Gastrocnemius medialis (tissue), 4 donors: ENCODE measurements around the gene ZKSCAN4.

Experiments used
- POLR2A ChIP-seq, 2 donors: fragments of 450-650 bp; IDR thresholded peaks; one replicate each; pipeline ENCODE4 v1.6.1; 2017; ENCODE audit warnings: antibody characterized with exemption in 2 of 2, mild to moderate bottlenecking in 2 of 2, moderate library complexity in 2 of 2
- TF ChIP-seq, protein P1 (sequence below), 5 experiments: fragments of 450-650 bp in 3 of 5; fragments of 200-600 bp in 2 of 5; sonication (generic) in 2 of 5; IDR thresholded peaks in 4 of 5; conservative IDR thresholded peaks in 1 of 5; 1 replicate in 4 of 5; 2 replicates in 1 of 5; pipeline ENCODE4 v1.5.1; 2016 to 2019; ENCODE audit warnings: antibody characterized with exemption in 5 of 5, mild to moderate bottlenecking in 3 of 5, moderate library complexity in 3 of 5

- TF ChIP-seq, protein P1, sequence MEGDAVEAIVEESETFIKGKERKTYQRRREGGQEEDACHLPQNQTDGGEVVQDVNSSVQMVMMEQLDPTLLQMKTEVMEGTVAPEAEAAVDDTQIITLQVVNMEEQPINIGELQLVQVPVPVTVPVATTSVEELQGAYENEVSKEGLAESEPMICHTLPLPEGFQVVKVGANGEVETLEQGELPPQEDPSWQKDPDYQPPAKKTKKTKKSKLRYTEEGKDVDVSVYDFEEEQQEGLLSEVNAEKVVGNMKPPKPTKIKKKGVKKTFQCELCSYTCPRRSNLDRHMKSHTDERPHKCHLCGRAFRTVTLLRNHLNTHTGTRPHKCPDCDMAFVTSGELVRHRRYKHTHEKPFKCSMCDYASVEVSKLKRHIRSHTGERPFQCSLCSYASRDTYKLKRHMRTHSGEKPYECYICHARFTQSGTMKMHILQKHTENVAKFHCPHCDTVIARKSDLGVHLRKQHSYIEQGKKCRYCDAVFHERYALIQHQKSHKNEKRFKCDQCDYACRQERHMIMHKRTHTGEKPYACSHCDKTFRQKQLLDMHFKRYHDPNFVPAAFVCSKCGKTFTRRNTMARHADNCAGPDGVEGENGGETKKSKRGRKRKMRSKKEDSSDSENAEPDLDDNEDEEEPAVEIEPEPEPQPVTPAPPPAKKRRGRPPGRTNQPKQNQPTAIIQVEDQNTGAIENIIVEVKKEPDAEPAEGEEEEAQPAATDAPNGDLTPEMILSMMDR (IDR thresholded peaks at IDR 0.05 in 4 of 5, conservative IDR thresholded peaks at IDR 0.05 in 1 of 5): no peak
- TF ChIP-seq POLR2A (IDR thresholded peaks at IDR 0.05): no peak
Observed at GRCh38 chr6:28274888-28275287, 22.8 kb upstream of the ZKSCAN4 start.
